Activated CD4-positive, alpha-beta T cell treated with anti-CD3 and anti-CD28 coated beads for 1 hour (primary cell): Measurements from ENCODE around the gene BTBD16.

ENCODE experiments used
- DNase-seq: peaks from one replicate; pipeline ENCODE4 v3.0.0-alpha.2; 2020

The BTBD16 gene

GRCh38 chr10:122276611-122277208 is 5.6 kb downstream of the BTBD16 start:
- no peak for DNase-seq

GRCh38 chr10:122277526-122278136 is 6.5 kb downstream of the BTBD16 start:
- no peak for DNase-seq

GRCh38 chr10:122279725-122280141 is 8.6 kb downstream of the BTBD16 start:
- DNase-seq = no peak

- no peak for DNase-seq
Measured at GRCh38 chr10:122280156-122280555, 9.1 kb downstream of the BTBD16 start.

GRCh38 chr10:122281018-122281626 is 10.0 kb downstream of the BTBD16 start:
- DNase-seq = no peak

- DNase-seq = no peak
Measured at GRCh38 chr10:122281751-122282150, 10.7 kb downstream of the BTBD16 start.

GRCh38 chr10:122282253-122282671 is 11.2 kb downstream of the BTBD16 start:
- DNase-seq = no peak

- DNase-seq = no peak
Measured at GRCh38 chr10:122282909-122283308, 11.8 kb downstream of the BTBD16 start.

- no peak for DNase-seq
Measured at GRCh38 chr10:122285506-122286444, 14.7 kb downstream of the BTBD16 start.

- DNase-seq = no peak
Measured at GRCh38 chr10:122286867-122287266, 15.8 kb downstream of the BTBD16 start.

GRCh38 chr10:122287570-122287969 is 16.5 kb downstream of the BTBD16 start:
- no peak for DNase-seq

- no peak for DNase-seq
Measured at GRCh38 chr10:122288262-122288661, 17.2 kb downstream of the BTBD16 start.

GRCh38 chr10:122288917-122289316 is 17.8 kb downstream of the BTBD16 start:
- no peak for DNase-seq

- DNase-seq = no peak
Measured at GRCh38 chr10:122290334-122290733, 19.2 kb downstream of the BTBD16 start.

- no peak for DNase-seq
Measured at GRCh38 chr10:122290833-122291532, 19.9 kb downstream of the BTBD16 start.

GRCh38 chr10:122291739-122292138 is 20.6 kb downstream of the BTBD16 start:
- DNase-seq = no peak

GRCh38 chr10:122292376-122292775 is 21.3 kb downstream of the BTBD16 start:
- no peak for DNase-seq

- DNase-seq = no peak
Measured at GRCh38 chr10:122293156-122293960, 22.3 kb downstream of the BTBD16 start.

- no peak for DNase-seq
Measured at GRCh38 chr10:122293961-122294380, 22.9 kb downstream of the BTBD16 start.

GRCh38 chr10:122294511-122295450 is 23.7 kb downstream of the BTBD16 start:
- no peak for DNase-seq

GRCh38 chr10:122295451-122295809 is 24.3 kb downstream of the BTBD16 start:
- DNase-seq = no peak
